Stimulated activated CD8-positive, alpha-beta memory T cell treated with anti-CD3 and anti-CD28 coated beads, Interleukin-7, amount 100 ng/mL, for 1 hour (primary cell): ENCODE data around the gene KLHL30.

Source experiments
- DNase-seq, 2 donors: peaks; one replicate each; pipeline ENCODE4 v3.0.0-alpha.2; 2020; ENCODE audit warnings: low read depth in 2 of 2

KLHL30 gene, protein sequence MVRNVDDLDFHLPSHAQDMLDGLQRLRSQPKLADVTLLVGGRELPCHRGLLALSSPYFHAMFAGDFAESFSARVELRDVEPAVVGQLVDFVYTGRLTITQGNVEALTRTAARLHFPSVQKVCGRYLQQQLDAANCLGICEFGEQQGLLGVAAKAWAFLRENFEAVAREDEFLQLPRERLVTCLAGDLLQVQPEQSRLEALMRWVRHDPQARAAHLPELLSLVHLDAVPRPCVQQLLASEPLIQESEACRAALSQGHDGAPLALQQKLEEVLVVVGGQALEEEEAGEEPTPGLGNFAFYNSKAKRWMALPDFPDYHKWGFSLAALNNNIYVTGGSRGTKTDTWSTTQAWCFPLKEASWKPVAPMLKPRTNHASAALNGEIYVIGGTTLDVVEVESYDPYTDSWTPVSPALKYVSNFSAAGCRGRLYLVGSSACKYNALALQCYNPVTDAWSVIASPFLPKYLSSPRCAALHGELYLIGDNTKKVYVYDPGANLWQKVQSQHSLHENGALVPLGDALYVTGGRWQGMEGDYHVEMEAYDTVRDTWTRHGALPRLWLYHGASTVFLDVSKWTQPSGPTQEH

GRCh38 chr2:238138331-238139195 lies at the start of gene KLHL30:
KLHL30 (plus strand) TSS chr2:238138668; CDS start chr2:238140755, 2,087 bp downstream.
- no peak for DNase-seq

DNA sequence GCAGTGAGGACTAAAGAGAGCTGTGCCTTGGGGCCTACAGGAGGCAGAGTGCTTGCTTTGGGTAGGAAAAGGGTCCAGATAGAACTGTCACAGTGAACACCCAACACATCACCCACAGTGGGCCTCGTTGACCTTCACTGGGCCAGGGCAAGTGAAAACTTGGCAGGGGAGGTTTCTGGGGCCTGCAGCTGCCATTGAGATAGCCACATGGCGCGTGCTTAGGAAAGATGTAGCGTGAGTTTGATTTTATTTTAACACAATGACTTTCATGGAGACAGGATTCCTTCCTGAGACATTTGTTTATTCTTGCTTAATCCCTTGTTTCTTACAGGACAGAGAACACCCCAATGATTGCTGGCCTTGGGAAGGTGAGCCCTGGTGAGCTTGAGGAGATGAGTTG lies 47.6 kb upstream of the KLHL30 start:
- no peak for DNase-seq

DNA sequence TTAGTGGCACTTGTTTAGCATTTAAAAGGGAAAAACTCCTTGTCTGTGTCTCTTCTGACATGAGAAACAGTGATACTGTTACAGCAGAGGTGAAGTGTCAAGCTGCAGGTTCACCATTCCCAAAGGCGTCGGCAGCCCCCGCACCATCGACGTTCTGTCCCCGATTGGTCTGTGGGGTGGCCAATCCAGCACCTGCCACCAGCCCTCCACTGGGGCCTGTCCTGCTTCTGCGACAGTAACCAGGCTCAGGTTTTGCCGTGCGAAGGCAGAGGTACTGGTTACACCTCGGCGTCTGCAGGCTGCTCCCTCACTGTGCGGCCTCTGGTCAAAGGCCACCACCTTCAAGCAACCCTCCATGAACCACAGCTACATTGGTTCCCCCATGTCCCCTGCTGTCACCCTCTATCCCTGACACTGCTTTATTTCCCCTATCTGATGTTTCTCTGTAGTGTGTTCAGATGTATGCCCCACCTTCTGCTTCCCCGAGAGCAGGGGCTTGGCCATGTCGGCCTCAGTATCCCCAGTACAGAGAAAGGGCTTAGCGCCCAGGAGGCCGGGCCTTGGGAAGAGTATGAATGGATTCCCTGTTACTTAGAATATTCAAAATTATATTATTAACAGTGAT lies 46.9 kb upstream of the KLHL30 start:
- no peak for DNase-seq

GRCh38 chr2:238092486-238093035 lies 45.9 kb upstream of the KLHL30 start:
- DNase-seq: no peak

DNA sequence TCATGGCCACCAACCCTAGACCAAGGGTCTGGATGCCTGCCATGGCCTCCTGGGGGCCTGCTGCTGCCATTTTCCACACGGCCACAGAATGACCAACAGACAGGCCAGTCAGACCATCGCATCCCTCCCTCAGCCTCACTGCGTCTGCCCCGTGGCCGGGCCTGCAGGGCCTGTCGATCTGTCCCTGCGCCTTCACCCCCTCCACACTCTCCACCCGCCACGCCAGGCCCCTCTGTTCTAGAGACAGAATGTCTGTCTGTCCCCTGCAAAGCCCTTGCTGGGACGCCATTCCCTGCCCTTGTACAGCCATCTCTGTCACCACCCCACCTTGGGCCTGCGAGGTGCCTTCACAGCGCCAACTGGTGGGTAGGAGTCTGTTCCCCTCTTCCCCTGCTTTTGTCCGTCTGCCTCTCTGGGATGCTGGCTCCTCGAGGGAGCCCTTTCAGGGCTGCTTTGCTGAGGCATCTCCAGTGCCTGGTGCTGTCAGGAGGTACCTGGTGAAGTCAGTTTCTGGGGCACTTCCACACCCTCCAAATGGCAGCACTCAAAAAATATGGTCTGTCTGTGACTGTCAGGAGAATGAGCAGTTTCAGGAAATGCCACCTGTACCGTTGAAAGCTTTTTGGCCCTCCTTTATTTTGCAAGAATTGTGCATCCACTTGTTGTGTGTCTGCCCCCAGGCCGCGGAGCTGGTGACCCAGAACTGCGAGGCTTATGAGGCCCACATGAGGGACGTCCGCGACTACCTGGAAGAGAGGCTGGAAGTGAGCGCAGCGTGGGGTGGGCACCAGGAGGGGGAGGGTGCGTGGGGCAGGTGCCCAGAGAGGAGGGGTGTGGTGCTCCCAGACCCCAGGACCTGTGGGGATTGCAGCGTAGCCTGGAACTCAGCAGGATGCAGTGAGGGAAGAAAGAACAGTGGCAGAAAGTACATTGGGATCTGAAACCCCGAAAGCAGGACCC lies 45.0 kb upstream of the KLHL30 start:
- DNase-seq: no peak

GRCh38 chr2:238094438-238095022 lies 43.9 kb upstream of the KLHL30 start:
- DNase-seq: no peak

DNA sequence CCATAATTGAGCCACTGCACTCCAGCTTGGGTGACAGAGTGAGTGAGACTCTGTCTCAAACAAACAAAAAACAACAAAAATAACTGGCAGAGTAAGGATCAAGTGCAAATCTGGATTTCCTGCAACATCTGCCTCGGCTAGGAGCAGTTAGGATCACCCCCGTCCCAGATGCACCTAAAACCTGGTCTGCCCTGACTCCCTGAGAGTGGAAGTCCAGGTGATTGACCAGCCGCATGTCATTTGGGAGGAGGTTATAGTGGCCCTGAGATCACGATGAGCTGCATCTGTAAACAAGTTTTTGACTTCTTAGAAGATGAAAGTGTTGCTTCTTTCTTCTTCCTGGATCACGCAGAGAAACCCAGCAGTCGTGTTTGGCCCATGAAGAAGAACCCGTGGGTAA lies 43.3 kb upstream of the KLHL30 start:
- DNase-seq: no peak

DNA sequence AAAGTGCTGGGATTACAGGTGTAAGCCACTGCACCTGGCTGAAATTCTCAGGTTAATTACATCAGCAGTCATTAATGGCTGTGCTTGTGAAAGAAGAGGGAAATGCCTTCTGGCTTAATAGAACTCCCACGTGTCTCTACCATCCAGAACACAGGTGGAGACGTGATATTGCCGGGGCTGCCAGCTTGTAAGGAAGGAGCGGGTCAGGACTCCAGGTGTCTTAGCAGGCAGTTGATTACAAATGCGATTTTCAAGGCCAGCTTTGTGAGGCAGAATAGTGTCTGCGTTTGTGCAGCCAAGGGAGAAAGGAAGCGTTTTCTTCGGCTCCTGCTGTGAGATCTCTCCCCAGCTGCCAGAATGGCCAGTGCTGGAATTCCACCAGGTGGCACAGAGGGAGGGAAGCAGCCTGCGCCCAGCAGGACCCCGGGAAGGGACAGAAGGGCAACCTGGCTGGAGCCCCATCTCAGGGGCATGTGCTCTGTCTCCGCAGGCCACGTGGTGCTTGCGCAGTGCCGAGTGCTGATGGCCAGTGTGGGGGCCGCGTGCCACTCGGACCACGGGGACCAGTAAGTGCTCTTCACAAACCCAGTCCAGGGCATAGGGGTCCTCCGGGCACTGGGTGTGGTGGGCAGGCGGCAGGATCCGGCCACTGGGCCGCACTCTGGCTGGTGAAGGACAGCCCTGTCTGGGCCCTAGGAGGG lies 42.0 kb upstream of the KLHL30 start:
- DNase-seq: no peak

DNA sequence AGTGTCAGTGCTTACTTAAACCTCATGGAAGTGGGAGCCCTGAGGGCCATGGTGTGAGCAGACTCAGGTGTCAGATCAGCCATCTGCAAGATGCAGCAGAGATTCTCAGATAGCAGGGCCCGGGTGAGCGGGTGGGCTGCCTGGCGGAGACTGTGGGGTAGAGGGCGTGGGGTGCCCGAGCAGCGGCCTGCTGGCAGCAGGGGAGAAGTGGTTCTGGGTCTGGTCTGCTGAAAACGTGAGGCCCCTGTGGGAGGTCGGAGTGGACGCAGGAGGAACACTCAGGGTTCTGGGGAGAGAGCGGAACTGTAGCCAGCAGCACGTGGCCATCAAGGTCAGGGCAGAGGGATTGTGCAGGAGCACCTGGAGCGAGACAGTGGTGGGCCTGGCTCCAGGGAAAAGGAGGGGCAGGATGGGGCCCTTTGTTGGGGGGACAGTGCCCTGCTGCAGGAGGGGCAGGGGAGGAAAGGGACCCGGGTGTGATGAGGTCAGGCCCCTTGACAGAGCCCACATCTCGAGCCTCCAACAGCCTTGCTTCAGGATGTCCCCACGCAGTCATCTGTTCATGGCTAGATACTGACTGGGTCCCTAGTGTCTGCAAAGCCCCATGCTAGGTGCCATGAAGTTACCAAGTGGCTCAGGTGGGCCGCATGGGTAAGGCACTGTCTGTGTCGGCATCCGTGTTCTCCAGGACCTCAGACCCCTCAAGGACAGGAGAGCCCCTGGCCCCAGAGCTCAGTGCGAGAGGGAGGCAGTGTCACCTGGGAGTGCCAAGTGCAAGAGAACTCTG lies 41.1 kb upstream of the KLHL30 start:
- DNase-seq: no peak

GRCh38 chr2:238097988-238098871 lies 40.2 kb upstream of the KLHL30 start:
- no peak for DNase-seq

- no peak for DNase-seq
Measured at GRCh38 chr2:238098901-238099713, 39.4 kb upstream of the KLHL30 start.

- DNase-seq: no peak
Measured at GRCh38 chr2:238099714-238100048, 38.8 kb upstream of the KLHL30 start.

- DNase-seq: no peak
Measured at GRCh38 chr2:238100049-238100820, 38.2 kb upstream of the KLHL30 start, which contains the start of gene ESPNL. ESPNL (plus strand) TSS chr2:238100340; CDS start chr2:238100420, 80 bp downstream.

- no peak for DNase-seq
Measured at GRCh38 chr2:238100821-238101771, 37.4 kb upstream of the KLHL30 start.
